HG02759 (cell line): ENCODE data around the gene ZNF687.
"Not testable (repeated sequence)": the region's sequence is repeated elsewhere in the genome, so short reads cannot be mapped to it uniquely, and the experiment has no call there.

Experiments
- ATAC-seq: cut with Tn5 transposase; IDR thresholded peaks from one replicate; pipeline ENCODE4 v1.9.1; 2021; ENCODE audit warnings: mild to moderate bottlenecking, moderate library complexity; ENCODE audit not compliant: unreplicated experiment

Gene ZNF687

DNA sequence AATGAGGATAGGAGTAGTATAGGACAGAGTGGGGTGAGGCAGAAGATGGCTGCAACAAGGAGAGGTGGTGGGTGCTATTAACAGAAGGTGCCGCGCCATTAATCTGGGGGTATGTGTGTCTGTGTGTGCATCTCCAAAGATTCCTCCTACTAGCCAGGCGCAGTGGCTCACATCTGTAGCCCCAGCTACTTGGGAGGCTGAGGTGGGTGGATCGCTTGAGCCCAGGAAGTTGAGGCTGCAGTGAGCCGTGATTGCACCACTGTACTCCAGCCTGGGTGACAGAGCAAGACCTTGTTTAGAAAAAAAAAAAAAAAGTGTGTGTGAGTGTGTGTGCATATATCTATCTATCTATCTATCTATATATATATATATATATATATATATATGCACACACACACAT, 6.8 kb upstream of the ZNF687 start:
- not testable (repeated sequence) for ATAC-seq

DNA sequence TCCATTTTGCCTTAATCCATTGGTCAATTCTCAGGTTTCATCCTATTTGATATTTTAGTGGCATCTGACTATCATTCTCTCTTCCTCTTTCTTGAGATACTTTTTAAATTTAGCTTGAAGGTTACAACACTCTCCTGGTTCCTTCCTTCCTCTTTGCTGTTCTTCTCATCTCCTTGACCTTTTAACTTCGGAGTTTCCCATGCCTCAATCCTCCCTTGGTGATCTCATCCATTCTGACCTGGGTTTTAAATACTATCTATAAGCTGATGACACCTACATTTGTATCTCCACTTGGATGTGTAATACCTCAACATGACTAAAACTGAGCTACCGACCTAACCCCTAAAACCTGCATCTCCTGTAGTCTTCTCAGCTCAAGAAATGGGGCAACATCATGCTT, 4.8 kb upstream of the ZNF687 start:
- no peak for ATAC-seq

DNA sequence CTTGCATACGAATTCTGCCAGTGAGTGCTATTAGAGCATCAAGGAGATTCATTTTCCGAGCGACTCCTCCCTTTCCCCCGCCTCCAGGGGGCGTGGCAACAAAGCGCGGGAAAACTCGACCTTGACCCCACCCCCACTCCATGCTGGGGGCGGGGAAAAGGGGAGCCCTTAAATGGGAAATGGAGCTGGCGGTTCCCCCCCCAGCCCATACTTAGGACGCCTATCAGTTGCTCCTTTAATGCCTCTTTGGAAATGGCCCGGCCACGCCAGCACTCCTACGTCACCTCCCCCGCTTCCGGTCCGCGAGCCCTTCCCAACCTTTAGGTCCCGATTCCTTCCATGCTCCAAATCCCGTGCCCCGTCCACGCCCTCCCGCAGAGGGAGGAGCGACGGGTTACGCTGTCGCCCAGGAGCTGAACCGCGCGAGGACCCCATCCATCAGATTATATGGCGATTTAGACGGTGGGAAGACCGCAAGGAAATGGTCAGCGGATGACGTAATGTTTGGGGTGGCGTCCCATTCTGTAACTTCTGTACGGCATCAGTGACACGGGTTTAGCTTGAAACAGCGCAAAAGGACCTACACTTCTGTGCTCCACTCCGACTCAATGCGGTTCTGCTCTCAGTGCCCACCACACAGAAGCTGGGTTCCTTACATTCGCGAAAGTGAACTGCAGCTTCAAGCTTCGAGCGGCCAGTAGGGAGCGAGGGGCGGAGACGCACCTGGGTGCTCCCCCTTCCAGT, 702 bp upstream of the ZNF687 start:
- peak; percentile 37 for ATAC-seq

DNA sequence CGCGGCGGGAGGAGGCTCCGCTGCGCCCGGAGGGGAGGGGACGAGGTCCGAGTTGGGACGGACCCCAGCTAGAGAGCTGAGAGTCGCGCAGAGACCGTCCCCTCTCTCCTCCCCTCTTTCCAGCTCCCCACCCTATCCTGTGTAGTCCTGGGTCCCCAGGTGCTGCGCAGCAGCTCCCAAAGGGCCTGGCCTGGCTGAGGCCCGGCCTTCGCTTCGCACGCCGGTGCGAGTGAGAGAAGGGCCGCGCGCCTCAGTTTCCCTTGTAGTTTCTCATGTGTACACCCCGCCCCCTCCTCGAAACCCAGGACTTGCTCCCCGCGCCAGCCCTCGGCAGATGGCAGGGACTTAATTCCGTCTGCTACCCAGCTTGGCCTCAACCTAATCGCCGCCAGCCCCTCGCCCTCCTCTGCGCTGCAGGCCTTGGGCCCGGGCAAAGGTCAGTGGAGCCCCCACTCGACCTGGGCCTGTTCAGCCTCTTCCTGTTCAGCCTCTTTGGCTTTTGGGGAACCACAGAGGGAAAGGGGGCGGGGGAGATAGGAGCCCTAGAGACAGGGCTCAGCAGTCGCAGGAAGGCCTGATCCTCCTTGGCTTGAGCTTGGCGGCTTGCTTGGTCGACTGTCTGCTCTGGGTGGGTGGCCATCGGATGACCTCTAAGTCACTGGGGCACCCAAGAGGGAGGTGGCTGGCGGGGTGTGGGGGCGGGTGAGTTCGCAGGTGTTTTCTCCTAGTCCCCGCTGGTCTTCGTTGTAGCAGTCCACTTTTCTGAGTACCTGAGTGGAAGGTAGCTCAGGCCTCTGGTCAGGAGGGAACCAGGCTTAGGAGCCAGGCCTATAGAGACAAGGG, 1.0 kb downstream of the ZNF687 start:
- no peak for ATAC-seq

DNA sequence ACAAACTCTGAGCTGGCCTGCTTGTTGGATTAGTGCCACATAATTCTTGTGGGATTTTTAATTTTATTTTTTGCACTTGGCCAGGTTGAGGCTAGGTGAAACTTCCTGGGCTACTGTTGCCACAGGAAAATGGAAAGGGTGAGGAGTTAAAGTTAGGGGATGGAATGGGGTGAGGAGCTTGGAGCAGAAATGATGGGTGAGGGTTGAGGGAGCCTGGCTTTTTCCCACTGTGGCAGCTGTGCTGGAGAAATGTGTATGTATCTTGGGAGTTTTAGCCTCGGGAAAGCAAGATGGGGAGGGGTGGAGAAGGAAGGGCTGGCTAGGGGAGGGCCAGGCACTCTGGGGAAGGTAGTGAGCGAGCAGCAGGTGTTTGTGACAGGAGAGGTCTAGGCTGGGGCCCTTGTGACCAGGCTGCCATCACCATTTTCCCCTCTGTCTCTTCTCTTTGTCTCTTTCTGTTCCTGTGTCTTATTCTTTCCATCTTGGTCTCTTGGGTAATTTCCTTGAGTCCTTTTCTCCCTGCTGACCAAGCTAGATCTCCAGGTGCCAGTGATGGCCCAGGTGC, 2.0 kb downstream of the ZNF687 start:
- no peak for ATAC-seq

DNA sequence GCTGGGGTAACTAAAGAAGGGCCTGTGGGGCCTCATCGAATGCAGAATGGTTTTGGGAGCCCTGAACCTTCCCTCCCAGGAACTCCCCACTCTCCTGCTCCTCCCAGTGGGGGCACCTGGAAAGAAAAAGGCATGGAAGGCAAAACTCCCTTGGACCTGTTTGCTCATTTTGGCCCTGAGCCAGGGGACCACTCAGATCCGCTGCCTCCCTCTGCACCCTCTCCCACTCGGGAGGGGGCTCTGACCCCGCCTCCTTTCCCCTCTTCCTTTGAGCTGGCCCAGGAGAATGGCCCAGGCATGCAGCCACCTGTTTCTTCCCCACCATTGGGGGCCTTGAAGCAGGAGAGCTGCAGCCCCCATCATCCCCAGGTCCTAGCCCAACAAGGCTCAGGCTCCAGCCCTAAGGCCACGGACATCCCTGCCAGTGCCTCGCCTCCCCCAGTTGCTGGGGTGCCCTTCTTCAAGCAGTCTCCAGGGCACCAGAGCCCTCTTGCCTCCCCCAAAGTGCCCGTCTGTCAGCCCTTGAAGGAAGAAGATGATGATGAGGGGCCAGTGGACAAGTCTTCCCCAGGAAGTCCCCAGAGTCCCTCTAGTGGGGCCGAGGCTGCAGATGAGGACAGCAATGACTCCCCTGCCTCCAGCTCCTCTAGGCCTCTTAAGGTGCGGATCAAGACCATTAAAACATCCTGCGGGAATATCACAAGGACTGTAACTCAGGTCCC, 4.7 kb downstream of the ZNF687 start:
- ATAC-seq = no peak

DNA sequence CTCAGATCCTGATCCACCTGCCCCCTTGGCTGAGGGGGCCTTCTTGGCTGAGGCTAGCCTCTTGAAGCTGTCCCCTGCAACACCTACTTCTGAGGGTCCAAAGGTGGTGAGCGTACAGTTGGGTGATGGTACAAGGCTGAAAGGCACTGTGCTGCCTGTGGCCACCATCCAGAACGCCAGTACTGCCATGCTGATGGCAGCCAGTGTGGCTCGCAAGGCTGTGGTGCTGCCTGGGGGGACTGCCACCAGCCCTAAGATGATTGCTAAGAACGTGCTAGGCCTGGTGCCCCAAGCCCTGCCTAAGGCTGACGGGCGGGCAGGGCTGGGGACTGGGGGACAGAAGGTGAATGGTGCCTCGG, 5.2 kb downstream of the ZNF687 start:
- ATAC-seq = no peak

DNA sequence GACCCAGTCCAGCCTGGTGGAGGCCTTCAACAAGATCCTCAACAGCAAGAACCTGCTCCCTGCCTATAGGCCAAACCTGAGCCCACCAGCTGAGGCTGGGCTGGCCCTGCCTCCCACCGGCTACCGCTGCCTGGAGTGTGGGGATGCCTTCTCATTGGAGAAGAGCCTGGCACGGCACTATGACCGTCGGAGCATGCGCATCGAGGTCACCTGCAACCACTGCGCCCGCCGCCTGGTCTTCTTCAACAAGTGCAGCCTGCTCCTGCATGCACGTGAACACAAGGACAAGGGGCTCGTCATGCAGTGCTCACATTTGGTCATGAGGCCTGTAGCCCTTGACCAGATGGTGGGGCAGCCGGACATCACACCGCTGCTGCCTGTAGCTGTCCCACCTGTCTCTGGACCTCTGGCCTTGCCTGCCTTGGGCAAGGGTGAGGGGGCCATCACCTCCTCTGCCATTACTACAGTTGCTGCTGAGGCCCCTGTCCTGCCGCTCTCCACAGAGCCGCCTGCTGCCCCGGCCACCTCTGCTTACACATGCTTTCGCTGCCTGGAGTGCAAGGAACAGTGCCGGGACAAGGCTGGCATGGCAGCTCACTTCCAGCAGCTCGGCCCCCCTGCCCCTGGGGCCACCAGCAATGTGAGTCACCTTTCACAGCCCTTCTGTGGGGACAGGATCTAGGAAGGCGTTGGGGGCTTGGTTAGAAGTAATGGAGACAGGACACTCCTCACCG, 5.8 kb downstream of the ZNF687 start:
- ATAC-seq = no peak

- no peak for ATAC-seq
Measured at GRCh38 chr1:151288502-151288901, 6.4 kb downstream of the ZNF687 start.

- ATAC-seq = no peak
Measured at GRCh38 chr1:151289080-151289935, 7.2 kb downstream of the ZNF687 start.

DNA sequence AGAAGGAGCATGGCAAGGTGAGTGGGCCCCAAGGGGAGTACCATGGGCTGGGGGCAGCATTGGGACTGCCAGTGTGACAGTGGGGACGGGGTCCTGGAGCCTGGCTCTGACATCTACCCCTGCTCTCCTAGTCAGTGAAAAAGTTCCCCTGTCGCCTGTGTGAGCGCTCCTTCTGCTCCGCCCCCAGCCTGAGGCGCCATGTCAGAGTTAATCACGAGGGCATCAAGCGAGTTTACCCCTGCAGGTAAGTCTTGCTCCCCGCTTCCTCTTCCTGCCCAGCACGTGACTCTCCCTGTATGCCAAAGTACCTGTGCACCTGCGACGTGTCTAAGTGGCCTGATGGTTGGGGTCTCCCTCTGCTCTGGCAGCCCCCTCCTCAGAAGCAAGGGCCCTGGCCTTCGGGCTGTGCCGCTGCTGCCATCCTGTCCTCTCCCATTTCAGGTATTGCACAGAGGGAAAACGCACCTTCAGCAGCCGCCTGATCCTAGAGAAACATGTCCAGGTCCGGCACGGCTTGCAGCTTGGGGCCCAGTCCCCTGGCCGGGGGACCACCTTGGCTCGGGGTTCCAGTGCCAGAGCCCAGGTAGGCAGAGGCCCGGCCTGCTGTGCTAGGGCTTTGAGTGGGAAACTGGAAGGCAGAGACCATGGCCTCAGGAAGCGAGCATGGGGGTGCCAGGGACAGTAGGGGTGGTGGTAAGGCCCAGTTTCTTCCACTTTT, 8.1 kb downstream of the ZNF687 start:
- no peak for ATAC-seq

DNA sequence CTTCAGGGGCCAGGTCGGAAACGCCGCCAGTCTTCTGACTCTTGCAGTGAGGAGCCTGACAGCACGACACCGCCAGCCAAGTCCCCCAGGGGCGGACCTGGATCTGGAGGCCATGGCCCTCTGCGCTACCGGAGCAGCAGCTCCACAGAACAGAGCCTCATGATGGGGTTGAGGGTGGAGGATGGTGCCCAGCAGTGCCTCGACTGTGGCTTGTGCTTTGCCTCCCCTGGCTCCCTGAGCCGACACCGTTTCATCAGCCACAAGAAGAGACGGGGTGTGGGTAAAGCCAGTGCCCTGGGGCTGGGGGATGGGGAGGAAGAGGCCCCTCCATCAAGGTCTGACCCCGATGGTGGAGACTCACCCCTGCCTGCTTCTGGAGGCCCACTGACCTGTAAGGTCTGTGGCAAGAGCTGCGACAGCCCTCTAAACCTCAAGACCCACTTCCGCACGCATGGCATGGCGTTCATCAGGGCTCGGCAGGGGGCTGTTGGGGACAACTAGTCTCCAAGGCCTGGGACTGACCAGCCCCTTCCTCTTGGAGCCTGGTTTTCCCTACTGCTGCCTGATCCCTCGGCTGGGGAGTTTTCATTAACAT, 8.7 kb downstream of the ZNF687 start:
- no peak for ATAC-seq

DNA sequence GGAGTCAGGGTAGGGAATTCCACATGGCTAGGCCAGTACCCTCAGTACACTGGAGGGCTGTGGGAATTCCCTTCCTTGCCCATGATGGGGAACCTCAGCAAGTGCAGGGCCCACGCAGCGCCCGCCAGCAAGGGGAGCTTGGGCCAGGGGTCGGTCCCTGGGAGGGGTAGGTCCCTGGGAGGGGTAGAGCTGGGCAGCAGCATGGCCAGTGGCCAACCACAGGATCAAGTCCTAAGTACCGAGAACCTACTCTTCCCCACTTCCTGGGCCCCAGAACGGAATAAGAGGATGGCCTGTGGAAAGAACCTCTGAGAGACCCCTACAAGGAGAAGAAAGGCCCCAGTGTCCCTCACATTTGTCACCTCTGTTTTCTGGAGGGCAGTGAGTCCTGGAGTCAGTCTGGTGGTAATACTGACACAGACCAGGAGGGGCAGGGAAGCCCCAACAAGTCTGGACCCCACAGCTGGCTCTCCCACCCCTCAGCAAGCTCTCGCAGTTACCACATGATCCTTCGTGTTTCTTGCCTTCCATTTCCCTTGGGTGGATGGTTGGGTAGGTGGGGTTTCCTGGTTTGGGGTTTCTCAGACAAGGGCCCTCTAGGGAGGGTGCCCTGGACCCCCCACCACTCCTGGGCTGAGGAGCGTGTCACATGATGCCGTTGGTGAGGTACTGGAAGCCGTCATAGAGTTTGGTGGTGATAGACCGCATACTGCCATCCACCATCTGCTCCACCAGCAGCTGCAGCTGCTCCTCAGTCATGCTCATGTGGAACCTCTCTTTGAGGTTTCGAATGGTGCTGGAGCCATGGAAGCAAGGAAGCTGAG, 10.3 kb downstream of the ZNF687 start:
- no peak for ATAC-seq

DNA sequence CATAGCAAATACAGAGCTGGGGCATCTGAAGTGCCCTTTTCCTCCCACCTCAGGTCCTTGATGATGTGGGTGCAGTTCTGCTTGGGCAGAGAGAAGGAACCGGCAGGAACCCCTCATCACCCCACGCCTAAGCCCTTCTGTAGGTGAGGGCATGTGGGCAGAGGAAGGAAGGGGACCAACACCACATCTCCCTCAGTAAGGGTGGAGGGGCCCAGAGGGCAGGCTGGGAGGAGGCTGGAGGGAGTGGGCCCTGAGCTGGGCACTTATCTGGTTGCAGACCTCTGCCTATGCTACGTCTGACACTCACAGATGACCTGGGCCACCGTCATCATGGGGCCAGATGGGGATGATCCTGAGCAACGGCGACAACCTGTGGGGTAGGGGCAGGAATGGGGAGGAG, 11.0 kb downstream of the ZNF687 start:
- ATAC-seq = no peak

DNA sequence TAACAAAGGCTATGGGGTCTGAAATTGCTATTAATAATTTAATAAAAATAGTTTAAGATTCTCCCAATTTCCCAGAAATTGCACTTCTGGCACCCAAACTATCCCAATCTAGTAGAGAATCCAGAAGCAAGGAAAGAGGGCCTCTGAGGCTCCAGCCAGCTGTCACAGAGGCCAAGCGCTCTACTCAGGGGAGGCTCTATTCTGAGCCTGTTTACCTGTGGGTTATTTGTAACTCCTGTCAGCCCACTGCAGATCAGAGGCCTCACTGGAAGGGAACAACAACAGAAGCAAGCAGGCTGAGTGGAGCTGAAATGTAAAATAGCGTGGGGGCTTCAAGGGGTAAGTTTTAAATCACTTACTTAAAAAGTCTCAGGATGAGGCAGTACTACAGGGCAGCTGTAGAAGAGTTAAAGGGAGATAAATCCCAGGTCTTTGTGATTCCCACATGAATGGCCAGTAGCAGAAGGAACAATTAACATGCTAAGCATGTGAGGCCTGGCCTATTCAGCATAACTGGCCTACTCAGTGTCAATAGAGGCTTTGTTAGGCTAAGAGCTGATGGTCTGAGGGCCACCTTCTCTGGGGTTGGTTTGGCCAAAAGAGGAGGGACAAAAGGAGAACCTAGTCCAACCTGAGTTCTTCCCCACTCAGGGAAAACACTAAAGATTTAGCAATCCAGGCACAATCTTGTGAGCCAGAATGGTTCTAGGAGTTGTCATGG, 12.8 kb downstream of the ZNF687 start:
- ATAC-seq = no peak

- ATAC-seq = no peak
Measured at GRCh38 chr1:151309811-151310323, 27.8 kb downstream of the ZNF687 start.

GRCh38 chr1:151311011-151311410, 28.9 kb downstream of the ZNF687 start:
- no peak for ATAC-seq
